ENCODE results near the gene MARCHF5. TPM values are rescaled to one million over a fixed set of nuclear protein-coding genes. Genes with fewer than 3 reads are reported as not detected.
A peak's percentile ranks its signal among the peaks of the same experiment; 100 is the strongest.

MARCHF5 gene
- total and polyA plus RNA-seq, 2 of the 8 experiments (the other 6 are each of a cell fraction or from before 2014, with no cell fraction given): 8.7 to 26.8 TPM

DNA sequence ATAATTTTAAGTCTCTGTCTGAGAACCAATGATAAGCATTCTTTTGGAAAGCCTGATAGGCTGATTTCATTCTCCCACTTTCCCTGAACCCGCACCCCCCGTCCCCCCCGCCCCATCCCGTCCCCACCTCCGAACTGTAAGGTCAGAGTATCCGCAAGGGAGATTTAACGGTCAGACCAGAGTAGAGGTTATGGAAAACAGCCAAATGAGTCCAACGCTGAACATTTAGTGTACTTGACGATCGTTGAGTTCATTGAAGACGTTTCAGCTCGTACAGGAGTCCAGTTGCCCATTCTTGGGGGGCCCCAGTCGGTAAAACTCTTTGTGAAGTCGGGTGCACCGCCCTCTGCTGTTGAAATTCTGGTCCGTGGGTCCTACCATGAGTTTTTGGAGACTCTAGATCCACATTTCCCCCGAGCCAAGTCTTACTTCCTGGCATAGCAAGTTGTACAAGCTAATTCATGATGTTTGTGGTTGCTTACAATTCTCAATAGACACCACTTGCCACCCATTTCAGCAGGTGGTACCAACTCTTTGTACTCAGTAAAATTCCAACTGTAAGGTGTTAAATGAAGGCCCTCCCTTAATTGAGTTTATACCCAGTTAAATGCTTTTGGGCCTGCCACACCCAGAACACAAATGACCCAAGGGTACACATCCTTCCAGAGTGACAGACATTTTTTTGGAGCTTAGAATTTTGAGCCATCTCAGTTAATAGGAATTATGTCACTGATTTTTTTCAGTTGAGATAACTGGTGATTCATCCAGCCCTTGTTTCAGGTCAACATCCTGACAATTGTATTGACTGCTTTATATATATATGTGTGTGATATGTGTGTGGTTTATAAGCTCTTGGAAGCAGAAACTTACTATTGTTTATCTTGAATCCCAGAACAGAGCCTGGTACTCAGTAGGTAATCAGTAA is 1.2 kb downstream of the MARCHF5 start (continued):
- TF ChIP-seq, protein P1, sequence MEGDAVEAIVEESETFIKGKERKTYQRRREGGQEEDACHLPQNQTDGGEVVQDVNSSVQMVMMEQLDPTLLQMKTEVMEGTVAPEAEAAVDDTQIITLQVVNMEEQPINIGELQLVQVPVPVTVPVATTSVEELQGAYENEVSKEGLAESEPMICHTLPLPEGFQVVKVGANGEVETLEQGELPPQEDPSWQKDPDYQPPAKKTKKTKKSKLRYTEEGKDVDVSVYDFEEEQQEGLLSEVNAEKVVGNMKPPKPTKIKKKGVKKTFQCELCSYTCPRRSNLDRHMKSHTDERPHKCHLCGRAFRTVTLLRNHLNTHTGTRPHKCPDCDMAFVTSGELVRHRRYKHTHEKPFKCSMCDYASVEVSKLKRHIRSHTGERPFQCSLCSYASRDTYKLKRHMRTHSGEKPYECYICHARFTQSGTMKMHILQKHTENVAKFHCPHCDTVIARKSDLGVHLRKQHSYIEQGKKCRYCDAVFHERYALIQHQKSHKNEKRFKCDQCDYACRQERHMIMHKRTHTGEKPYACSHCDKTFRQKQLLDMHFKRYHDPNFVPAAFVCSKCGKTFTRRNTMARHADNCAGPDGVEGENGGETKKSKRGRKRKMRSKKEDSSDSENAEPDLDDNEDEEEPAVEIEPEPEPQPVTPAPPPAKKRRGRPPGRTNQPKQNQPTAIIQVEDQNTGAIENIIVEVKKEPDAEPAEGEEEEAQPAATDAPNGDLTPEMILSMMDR (IDR thresholded peaks at IDR 0.05; ENCODE audit: control extremely low read depth in 1 of 3, insufficient read depth in 1 of 3, low read depth in 1 of 3, low read length in 3 of 3): peak; percentile 30 to 41 (median 33)
- TF ChIP-seq SRF (IDR thresholded peaks at IDR 0.05; ENCODE audit: low read depth, low read length): no peak

Measured in H1 (cell line).